GM12801 (cell line): ENCODE data around the gene SGCA.

Experiments used
- CTCF ChIP-seq: IDR thresholded peaks from one replicate; pipeline ENCODE4 v1.5.1; 2011; ENCODE audit warnings: control low read depth; ENCODE audit not compliant: insufficient read length; ENCODE audit errors: extremely low read depth

Gene SGCA

DNA sequence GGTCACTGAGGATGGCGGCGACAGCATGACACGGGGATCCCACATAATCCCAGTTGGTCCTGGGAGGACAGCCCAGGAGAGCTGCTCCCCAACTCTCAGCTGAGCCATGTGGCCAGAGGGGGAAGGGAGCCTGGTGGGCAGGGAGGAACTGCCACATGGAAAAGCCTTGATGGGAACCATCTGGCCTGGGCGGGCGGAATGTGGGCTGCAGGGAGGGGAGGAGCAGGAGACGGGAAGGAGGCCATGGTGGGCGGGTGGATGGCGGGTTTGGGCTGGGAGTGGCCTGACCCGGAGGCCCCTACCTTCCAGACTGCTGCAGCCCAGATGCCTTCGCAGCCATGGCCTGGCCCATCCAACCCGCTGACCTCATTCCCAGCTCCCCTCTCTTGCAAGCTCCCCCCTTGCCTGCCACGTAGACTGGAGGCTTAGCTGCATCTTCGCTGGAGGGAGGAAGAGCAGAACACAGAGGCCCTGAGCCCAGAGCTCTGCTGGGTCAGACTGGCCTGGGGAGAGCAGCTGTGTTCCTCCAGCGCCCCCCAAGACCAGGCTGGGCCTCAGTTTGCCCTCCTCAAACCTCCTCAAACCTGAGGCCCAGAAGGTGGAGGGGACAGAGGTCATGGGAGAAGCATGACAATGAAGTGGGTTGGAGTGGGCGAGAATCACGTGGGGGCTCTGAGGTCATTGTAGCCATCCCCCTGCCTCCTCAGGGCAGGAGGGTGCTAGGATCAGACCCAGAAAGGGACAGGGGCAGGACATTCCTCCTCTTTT lies 43.9 kb downstream of the SGCA start:
- no peak for TF ChIP-seq CTCF

- no peak for TF ChIP-seq CTCF
Measured at GRCh38 chr17:50210240-50211225, 44.7 kb downstream of the SGCA start.

DNA sequence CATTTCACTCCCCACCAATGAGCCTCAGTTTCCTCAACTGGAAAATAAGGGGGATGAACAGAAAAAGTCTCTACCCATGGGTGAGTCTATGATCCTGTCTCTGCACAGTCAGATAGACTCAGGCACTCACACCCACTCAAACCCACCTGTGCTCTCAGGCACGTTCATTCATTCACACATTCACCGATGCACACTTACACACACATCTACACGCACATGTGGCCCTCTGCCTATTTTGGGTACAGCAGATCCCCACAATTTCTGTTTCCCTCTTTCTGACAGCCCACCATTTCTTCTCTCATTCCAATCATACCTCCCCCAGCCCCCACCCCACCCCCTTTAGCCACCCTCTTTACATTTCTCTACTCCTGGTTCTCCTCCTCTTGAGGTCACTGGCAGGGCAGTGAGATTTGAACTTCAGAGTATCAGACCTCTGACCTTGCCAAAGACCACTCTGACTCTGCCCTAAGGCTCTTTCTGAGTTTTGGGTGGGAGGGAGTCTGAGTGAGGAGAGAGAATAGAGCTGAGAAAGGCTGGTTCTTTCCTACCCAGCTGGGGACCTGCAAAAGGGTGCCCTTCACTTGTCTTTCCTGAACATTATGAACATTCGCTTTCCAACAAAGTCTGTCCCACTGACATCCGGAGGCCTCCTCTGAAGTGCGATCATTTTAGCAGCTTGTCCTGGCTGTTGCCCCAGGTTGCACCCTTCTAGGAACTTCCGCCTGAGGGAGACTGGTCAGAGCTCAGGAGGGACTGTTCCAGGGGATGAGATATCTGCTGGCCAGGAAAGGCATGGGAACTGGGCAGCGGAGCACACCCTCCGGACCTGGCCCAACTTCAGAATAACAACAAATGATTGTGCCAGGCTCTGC lies 45.7 kb downstream of the SGCA start:
- TF ChIP-seq CTCF = no peak

DNA sequence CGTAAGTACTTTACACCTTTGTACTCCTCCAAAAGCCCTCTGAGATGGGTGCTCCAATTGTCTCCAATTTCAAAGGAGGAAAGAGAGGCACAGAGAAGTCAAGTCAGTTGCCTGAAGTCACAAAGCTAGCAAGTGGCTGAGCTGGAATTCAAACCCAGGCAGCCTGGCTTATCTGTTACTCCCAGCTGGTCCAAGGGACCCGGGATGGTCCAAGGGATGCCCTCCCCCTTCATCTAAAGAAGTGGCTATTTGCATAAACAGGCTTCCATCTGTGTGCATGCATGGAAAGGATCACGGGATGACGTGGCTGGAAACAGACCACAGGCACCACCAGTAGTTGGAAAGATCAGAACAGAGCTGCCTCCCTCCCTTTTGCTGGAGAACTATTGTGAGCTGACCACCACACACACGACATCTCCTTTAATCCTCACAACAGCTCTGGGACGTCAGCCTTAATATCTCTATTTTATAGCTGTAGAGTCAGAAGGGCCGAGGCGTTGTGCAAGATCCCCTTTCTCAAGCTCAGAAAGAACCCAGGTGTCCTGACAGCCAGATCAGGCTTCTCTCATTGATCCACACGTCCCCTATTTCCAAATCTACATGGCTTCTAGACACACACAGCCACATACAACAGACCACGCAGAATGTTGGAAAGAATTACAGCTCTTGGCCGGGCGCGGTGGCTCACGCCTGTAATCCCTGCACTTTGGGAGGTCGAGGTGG lies 46.5 kb downstream of the SGCA start:
- no peak for TF ChIP-seq CTCF

GRCh38 chr17:50213026-50214022 lies 47.5 kb downstream of the SGCA start:
- TF ChIP-seq CTCF = no peak
